Stimulated activated CD4-positive, alpha-beta T cell treated with anti-CD3 and anti-CD28 coated beads, Interleukin-12 subunit alpha, Interleukin-12 subunit beta, amount 100 ng/mL, for 4 hours (primary cell): ENCODE measurements around the gene ASTN2.

Experiments
- DNase-seq: peaks from one replicate; pipeline ENCODE4 v3.0.0-alpha.2; 2020

ASTN2 gene

GRCh38 chr9:117293206-117294114 lies 121.4 kb downstream of the ASTN2 start:
- no peak for DNase-seq

DNA sequence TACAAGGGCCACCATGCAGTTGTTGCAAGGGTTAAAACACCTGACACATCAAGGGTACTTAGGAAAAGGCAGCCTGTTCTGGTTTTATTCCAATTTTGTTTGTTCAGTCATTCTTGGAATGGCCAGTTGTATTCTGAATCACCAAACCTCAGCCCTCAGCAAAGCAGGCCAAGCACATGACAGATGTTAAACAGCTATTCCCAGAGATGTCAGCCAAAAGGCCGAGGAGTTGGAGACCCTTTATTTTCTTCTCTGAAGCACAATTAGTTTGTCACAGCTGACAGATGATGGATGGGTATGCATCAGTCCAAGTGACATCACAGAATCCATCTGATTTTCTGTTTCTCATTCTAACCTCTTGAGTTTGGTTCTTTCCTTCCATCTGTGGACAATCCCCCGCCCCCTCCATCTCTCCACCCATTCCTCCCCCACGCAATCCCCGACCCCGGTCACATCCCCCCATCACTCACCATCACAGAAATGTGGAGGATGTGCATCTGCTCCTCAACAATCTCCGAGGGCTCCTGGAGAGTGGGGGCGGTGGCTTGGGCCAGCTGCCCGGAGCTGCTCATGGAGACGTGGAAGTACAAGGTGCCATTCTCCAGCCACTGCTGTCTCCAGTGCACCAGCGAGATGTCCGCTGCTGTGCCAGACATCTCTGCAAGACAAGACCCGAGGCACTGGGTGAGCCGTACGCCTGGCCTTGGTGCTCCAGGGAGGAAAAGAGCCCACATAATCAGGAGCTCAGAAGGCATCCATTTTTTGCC lies 123.8 kb downstream of the ASTN2 start:
- no peak for DNase-seq

DNA sequence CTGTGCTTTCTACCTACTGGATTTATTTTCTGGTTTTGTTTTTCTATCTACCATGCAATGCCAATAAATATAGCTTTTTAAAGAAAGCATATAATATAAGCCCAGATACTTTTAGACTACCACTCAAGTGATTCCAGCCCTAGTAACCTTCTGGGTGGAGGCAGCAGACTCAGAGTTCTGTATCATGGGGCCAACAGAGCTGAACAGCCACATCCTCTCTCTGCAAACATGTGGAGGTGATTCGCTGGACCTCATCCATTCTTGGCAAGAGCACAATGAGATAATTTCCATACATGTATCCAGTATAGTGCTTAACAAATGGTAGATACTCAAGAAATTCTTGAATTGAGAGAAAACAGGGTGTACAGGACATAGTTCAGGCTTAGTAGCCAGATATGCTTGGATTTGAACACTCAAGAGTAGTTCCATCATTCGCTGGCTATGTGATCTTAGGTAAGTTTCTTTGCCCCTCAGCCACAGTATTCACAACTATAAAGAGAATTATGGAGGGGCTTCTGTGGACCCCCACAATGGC lies 124.5 kb downstream of the ASTN2 start:
- DNase-seq: no peak

DNA sequence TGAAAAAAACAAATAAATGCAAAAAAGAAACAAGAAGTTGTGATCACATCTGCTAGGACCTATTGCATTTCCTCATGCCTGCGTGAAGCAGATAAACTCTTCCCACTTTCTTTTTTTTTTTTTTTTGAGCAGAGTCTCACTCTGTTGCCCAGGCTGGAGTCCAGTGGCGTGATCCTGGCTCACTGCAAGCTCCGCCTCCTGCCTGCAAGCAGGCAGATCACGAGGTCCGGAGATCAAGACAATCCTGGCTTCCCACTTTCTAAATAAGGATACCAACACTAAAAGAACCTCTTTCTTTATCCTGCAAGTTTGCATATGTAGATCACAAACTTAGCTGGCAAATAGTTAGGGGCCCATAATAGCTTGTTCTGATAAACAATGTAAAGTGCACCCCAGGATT lies 128.6 kb downstream of the ASTN2 start:
- no peak for DNase-seq

- no peak for DNase-seq
These were observed 130.4 kb downstream of the ASTN2 start for GRCh38 chr9:117284414-117284813.

DNA sequence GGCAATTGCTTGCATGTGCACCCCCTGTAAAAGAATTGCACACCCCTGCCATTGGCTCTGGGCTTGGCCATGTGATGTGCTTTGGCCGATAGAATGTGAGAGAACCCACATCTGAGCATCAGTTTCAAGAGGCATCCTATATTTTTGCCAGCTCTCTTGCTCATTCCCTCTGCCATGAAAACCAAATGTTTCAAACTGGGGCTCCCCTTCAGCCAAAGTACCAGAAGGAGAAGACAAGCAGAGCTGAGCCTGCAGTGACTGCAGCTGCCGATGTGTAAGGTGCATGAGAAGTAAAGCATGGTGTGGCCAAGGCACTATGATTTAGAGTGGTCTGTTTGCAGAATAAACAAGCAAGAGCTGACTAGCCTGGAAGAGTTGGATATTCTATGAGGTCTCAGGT lies 132.3 kb downstream of the ASTN2 start:
- DNase-seq: no peak

DNA sequence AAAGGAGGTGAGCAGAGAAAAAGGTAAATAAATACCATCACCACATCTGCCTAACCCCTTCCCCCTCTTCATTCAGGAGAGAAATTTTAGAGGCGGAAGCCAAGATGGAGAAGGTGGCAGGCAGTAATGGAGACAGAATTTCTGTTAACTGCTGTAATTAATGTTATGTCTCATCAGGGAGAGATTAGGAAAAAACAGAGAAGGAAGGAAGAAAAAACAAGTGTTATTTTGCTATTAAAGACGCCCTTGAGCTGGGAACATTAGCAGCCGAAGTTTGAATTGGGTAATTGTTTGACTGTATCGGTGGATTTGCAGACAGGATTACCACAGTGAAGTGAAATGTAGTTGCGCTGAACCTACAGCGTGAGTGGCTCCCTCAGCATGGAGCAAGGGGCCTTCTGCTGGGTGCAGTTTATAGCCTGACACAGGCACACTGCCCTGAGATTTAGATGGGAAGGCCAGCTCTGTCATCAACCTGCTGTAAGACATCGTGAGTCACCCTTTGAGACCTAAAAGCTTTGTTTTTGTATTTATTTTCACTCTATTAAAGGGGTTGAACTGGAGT lies 136.3 kb downstream of the ASTN2 start:
- DNase-seq: no peak

DNA sequence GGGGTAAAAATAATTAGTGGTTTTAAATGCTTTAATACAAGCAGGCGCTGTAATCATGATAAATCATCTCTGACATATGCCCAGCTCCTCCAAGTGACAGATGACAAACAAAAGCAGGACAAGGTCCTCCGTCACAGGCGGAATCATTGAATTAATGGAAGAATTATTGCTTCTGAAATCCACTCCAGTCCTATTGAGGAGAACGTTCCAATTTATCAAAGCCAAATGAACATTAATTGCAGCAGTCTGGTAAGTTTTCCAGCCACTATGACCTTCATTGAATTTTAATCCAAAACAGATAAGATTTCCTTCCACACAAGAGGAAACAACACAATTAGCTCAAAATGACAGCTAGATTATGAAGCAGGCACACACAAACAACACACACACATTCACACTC lies 136.8 kb downstream of the ASTN2 start:
- DNase-seq: no peak

GRCh38 chr9:117276444-117276843 lies 138.4 kb downstream of the ASTN2 start:
- no peak for DNase-seq

DNA sequence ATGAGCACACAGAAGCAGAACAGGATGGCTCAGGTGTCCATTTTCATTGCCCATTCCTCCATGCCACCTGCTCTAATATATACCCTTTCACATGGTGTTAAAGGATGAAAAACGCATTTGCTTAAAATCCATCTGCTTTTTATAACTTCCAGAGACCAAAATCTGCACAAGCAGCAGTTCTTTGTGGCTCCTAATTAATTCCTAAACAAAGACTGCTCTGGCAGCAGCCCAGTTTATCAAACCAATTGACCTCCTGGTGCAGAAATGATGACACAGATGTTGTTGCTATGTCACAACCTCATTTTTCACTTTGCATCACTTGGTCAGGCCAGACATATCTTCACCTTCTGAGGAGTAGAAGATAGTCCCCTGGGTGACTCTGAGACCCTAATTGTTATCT lies 141.2 kb downstream of the ASTN2 start:
- DNase-seq: no peak

GRCh38 chr9:117268847-117269446 lies 145.9 kb downstream of the ASTN2 start:
- no peak for DNase-seq

DNA sequence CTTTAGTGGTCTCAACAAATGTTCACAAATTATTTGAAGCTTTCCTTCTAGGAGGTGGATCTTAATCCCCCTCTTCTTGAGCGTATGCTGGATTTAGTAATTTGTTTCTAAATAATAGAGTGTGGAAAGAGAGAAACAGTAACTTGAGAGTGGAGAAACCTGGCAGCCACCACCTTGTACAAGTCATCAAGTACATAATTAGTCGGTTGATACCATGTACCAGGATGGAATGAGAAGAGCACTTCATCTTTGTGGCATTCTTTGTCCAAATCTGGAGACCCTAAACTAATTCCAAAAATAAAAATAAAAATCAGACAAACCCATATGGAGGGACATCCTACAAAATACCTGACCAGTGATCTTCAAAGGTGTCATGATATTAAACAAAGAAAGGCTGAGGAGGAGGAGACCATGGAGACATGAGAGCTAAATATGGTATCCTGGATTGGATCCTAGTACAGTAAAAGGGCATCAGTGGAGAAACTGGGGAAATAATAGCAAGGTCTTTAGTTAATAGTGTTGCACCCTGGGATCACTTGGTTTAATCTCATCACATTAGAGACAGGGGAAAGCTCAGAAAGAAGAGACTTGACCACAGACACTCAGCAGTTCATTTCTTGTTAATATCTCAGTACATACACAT lies 147.9 kb downstream of the ASTN2 start:
- DNase-seq: no peak

- no peak for DNase-seq
These were observed 149.6 kb downstream of the ASTN2 start for GRCh38 chr9:117265253-117265652.

DNA sequence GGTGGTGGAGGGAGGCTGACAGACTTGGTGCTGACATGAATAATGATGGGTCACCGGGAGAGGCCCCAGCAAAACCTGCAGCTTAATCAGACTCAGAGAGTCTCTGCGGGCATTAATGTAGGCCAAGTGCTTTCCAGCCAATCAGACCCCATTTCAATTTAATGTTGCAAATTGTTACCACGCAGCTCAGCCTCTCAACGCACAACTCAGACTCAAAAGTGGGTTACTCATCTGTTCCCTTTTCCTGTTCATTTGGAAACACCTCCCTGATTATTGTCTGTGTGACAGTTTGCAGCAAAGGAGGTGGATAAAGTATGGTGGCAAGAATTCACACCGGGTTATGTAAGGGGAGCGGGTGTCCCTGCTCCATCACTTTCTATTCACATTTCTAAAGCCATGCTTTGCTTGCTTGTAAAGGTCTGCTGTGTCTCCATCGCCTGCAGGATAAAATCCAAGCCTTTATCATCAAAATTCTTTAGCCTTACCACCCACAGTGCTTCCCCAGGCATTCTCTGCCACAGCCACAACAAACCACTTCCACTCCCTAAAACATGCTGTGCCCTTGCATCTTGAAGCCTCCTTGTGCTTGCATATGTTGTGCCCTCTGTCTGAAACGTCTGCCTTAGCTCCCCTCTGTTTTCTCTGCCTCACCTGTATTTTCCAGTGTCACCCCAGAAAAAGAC lies 156.5 kb downstream of the ASTN2 start:
- no peak for DNase-seq

GRCh38 chr9:117253261-117253660 lies 161.6 kb downstream of the ASTN2 start:
- DNase-seq: no peak

DNA sequence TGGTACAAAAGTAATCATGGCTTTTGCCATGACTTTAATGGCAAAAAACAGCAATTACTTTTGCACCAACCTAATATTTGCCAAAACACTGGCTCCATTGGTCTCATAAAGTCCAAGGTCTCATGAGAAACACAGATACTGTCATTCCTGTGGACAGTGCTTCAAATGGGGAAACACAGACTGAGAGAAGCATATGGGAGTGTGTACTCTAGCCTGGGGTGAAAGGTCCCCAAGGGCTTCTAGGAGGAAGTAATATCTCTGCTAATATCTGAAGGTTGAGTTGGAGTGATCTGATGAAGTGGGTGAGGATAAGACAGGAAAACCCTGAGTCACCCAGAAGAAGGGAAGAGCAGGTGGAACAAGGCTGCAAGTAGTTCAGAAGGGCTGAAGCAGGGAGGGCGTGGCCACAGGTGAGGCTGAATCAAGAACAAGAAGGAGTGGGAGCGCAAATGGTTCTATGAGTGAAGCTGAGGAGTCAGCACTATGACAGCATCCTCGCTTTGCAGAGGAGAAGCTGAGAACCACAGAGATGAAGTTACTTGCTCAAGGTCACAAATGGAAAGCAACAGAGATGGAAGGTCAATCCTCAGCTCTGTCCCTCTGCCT lies 164.1 kb downstream of the ASTN2 start:
- DNase-seq: no peak

- DNase-seq: no peak
These were observed 165.1 kb downstream of the ASTN2 start for GRCh38 chr9:117249799-117250198.

DNA sequence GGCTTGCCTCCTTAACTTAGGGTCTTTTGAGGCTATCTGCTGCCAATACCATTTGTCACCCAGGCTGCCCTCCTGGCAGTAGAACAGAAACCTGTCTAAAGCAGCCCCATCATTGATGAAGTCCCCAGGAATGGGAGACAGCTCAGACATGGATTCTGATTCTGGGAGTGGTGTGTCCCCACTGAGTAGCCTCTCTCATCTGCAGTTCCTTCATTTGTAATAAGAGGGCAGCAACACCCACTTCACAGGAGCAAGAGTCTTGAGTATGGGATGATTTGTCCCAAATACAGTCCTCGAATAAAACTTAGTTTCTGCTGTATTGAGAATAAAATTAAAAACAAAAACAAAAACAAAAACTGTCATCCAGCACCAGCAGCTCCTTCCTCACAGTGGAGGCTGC lies 167.6 kb downstream of the ASTN2 start:
- DNase-seq: no peak

- DNase-seq: no peak
These were observed 169.6 kb downstream of the ASTN2 start for GRCh38 chr9:117245175-117245829.

- DNase-seq: no peak
These were observed 172.8 kb downstream of the ASTN2 start for GRCh38 chr9:117242082-117242481.

- no peak for DNase-seq
These were observed 175.4 kb downstream of the ASTN2 start for GRCh38 chr9:117239428-117239827.
